CD4-positive, alpha-beta T cell treated with Interferon gamma for 1 hour (primary cell): ENCODE measurements around the gene PPIP5K2.
"Not testable (repeated sequence)": the region's sequence is repeated elsewhere in the genome, so short reads cannot be mapped to it uniquely, and the experiment has no call there.

ENCODE experiments used
- DNase-seq: peaks from one replicate; pipeline ENCODE4 v3.0.0-alpha.2; 2020

The PPIP5K2 gene

DNA sequence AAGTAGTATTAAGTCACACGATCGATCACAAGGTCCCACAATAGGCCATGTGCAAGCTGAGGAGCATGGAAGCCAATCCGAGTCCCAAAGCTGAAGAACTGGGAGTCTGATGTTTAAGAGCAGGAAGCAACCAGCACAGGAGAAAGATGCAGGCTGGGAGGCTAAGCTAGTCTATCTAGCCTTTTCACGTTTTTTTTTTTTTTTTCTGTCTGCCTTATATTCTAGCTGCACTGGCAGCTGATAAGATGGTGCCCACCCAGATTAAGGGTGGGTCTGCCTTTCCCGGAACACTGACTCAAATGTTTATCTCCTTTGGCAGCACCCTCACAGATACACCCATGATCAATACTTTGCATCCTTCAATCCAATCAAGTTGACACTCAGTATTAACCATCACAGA, 6.5 kb downstream of the PPIP5K2 start:
- DNase-seq = no peak

DNA sequence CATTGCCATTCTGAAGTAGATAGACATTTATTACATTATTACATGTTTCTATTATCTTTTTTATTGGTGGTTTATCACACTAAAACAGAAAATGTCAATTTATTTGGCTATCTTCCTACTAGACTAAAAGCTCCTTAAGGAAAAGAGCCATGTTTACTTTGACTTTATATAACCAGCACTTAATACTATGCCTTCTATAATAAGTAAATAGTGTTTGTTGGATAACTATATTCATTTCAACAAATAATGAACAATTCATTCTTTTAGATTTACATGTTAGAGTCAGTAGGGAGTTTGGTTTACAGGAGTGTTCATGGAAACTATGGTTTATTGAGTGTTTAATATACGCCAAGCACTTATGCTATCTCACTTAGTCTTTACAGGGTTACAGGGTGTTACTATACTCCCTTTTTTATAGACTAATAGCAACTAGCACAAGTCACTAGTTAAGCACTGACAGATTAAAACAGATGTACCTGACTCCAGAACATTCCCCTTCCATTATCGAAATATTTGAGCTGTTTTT, 7.3 kb downstream of the PPIP5K2 start:
- no peak for DNase-seq

DNA sequence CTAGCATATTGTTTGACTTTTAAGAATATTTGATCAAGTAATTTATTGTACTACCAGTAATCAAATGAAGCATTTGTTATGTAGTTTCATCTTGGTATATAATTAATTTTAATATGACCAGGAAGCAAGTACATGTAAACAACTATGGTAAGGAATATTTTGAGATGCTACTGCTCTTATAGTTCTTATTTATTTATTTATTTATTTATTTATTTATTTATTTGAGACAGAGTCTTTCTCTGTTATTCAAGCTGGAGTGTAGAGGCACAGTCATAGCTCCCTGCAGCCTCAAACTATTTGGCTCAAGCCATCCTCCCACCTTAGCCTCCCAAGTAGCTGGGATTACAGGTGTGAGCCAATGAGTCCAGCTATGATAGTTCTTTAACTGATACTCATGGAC, 8.1 kb downstream of the PPIP5K2 start:
- DNase-seq = no peak

DNA sequence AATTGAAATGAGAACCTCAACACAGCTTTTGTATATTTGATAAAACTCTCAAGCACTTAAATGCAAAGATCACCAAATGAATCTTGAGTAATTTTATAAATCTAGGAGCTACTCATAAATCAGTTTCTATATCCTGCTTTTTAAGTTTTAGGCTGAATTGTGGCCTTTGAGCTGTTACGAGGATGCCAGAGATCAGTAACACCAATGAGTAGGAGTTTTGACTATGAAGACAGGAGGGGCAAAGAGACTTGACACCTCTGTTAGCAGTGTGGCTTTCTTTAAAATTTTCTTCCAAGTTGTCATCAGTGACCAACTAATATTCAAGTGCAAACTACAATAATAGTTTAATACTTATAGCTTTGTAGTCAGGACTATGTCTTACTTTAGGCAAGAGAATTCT, 12.6 kb downstream of the PPIP5K2 start:
- no peak for DNase-seq

DNA sequence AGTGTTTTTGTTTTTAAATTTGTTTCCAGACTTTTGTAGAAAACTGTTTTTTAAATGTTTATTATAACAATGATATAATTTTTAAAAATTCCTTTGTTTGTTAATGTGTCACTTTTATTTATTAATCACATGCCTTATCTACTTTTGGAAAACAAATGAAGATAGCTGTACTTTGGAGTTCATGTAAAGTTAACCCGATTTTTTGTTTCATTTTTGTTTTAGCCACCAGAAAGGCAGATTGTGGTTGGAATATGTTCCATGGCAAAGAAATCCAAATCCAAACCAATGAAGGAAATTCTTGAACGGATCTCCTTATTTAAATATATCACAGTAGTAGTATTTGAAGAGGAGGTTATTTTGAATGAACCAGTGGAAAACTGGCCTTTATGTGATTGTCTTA, 13.1 kb downstream of the PPIP5K2 start:
- no peak for DNase-seq

DNA sequence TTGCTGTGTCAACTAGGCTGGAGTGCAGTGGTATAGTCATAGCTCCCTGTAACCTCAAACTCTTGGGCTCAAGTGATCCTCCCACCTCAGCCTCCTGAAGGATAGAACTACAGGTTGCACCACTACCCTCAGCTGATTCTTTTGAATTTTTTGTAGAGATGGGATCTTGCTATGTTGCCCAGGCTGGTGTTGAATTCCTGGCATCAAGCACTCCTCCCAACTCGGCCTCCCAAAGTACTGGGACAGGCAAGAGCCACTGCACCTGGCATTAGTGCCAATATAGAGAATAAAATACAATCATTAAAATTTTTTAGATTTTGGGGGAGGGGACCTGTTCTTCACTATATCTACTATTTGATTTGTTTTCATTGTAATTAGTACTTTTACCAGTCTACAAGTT, 15.4 kb downstream of the PPIP5K2 start:
- no peak for DNase-seq

DNA sequence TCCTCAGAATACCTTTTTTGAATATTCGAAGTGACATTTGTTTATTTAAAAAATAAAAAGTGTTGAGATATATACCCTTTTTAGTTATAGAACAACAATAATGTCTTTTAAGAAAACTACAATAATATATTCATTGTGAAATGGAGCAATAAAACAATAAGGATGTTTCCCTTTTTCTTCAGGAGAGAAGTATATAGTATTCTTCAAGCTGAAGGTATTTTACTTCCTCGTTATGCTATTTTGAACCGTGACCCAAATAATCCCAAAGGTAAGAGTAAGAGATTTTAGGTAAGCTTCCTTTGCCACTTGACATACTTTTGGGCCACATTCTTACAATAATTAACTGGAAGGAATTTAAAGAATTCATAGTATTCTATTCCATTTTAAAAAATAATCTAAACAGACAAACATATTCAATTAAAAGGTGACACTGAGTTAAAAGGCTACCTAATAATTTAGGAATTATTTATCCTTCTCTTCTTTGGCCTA, 18.1 kb downstream of the PPIP5K2 start:
- no peak for DNase-seq

DNA sequence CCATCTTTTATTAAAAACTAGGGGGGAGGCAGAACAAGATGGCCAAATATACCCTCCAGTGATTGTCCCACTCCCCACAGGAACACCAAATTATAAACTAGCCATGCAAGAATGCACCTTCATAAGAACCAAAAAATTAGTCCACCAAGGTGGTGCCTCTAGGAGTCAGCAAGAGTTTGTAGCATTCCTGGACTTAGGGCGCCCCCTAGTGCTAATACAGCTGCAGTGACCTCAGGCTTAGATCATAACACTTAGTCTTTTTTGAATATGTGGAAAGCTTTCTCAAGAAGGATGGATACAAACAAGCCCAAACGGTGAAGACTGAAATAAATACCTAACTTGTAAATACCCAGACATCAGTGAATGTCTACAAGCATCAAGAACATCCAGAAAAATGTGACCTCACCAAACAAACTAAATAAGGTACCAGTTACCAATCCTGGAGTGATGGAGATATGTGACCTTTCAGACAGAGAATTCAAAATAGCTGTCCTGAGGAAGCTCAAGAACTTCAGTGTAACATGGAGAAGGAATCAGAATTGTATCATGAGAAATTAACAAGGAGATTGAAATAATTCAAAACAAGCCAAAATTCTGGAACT, 19.3 kb downstream of the PPIP5K2 start:
- DNase-seq = peak; percentile 76

DNA sequence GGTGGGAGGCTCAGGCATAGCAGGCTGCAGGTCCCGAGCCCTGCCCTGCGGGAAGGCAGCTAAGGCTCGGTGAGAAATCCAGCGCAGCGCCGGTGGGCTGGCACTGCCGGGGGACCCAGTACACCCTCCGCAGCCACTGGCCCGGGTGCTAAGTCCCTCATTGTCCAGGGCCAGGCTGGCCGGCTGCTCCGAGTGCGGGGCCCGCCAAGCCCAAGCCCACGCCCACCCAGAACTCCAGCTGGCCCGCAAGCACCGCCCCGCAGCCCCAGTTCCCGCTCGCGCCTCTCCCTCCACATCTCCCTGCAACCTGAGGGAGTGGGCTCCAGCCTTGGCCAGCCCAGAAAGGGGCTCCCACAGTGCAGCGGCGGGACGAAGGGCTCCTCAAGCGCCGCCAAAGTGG, 22.0 kb downstream of the PPIP5K2 start:
- not testable (repeated sequence) for DNase-seq

DNA sequence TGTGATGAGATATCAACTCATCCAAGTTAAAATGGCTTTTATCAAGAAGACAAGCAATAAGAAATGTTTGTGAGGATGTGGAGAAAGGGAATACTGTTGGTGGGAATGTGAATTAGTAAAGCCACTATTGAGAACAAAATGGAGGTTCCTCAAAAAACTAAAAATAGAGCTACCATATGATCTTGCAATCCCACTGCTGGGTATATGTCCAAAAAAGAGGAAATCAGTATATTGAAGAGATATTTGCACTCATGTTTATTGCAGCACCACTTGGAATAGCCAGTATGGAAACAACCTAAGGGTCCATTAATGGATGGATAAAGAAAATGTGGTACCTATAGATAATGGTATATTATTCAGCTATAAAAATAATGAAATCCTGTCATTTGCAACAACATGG, 25.1 kb downstream of the PPIP5K2 start:
- DNase-seq = no peak

DNA sequence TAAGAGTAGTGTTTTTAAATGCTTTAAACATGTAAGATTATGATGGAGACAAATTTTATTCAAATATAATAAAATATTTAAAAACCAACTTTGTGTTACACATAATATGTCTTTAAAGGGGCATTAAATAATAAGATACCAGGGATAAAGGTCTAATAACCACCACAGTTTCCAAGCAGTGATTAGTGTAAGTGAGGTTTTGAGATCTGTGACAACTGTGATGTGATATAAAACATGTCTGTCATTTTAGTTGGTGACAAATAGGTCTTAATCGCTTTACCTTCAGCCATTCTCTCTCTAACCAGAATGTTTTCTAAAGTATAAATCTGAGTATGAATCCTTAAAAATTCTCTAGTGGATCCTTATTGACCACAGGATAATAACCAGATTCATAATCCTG, 28.1 kb downstream of the PPIP5K2 start:
- no peak for DNase-seq

DNA sequence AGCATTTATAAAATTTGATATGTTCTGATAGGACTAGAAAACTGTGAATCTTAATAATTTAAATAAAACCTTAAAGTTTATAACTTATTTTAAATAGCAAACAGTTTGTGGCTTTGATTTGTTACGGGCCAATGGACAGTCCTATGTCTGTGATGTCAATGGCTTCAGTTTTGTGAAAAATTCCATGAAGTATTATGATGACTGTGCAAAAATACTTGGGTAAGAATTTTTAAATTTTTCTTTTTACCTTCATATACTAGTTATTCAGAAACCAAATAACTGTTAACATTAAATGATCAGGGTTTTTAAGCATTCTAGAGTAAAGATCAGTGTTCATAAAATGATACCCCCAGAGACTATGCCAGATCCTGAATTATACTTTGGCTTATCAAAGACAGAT, 31.1 kb downstream of the PPIP5K2 start:
- no peak for DNase-seq

DNA sequence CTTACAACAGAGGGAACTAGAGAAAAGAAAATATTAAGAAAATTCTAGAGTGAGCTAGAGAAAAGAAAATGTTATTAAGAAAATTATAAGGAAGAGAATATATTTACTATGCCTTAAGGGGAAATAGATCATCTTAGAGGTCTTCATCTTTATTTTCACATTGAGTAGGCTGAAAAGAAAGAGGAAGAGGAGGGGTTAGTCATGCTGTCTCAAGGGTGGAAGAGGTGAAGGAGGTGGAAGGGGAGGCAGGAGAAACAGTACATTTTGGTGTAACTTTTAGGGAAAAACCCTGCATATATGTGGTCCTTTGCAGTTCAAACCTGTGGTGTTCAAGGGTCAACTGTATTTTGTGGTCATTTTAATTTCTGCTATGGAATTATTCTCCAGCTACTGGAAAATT, 46.6 kb downstream of the PPIP5K2 start:
- DNase-seq = no peak

DNA sequence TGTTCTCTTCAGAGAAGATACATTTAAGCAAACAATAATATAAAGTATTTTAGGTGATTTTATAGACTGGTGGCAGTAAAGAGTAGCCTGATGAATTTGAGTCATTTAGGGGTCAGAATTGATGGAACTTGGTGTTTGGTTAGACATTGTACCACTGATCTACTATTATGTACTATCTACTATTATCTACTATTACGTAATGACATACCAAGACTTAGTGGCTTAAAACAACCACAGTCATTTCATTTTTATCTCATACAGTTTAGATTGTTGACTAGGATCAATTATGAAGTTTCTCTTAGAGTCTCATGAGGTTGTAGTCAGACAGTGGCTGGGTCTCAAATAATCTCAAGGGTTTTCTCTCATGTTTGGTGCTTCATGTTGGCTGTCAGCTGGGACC, 54.0 kb downstream of the PPIP5K2 start:
- no peak for DNase-seq

DNA sequence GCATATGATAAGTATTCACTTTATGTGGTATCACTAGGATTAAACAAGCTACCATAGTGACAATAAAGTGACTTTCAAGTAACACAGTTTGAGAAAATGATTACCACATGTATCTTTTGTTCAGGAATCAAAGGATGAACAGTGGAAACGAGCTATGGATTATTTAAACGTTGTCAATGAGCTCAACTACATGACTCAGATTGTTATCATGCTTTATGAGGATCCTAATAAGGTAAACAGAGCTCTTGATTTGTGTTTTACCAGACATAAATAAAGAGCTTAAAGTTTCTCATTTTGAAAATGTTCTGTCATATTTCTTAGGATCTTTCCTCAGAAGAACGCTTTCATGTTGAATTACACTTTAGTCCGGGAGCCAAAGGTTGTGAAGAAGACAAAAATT, 57.4 kb downstream of the PPIP5K2 start:
- no peak for DNase-seq

DNA sequence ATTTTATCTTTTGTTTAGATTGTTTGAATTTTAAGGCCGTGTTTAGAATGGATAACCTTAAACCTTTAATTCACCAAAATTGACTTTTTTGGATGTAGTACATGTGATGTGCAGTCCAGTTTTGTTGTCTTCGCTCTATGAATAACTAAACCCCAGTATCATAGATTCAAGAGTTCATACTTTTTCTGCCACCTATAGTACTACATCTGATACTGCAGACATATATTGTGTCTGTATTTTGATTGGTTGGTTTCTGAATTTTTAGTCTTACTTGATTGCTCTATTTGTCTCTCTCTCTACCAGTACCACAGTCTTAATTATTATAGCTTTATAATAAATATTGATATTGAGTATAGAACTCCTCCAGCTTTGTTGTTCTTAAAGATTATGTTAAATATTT, 58.1 kb downstream of the PPIP5K2 start:
- DNase-seq = no peak

DNA sequence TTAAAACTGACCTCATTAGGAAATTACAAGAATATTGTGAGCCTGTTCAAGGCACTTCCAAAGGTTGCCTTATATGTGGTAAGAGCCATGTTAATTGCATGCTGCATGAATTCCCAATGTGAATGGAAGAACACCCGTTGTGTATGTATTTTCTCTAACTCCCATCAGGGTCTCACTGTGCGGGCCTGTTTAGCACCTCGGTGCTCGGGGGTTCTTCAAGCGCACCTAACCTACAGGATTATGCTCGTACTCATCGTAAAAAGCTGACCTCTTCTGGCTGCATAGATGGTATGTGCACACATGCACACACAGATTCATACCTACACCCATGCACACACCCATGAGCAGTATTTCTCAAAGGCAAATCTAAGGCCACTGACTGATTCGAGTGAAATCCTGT, 66.1 kb downstream of the PPIP5K2 start:
- no peak for DNase-seq

DNA sequence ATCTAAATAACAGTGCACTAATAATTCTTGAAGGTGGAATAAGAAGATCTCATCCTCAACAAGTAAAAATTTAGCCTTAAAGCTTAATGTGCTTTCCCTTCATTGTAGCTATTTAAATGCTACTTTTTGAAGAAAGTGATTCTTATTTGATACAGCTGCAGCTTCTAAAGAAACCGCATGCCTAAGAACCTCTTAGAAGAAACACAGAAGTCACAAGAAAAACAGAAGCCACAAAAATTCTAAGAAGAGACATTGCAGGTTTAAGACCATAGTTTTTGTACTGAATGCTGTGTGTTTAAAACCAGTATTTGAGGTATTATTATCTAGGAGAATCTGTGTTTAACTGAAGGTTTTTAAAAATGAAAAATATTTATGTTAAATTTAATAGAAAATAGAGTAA, 68.3 kb downstream of the PPIP5K2 start:
- no peak for DNase-seq

DNA sequence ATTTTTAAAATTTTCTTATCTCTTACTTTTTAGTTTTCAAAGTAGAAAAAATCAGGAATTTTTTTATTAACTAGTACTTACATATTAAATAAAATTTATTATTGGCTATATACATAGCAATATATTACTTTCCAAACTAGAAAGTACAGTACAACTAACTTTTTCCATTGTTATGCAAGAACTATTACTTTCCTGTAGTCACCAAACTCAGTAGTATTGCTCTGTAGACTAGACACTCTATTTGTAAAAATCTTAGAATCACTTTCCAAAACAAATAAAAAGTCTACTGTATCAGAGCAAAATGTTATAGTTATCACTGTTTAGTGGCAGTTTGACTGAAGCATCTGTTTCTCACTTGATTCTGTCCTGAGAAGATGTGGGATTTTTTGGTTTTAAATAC, 83.1 kb downstream of the PPIP5K2 start:
- no peak for DNase-seq

DNA sequence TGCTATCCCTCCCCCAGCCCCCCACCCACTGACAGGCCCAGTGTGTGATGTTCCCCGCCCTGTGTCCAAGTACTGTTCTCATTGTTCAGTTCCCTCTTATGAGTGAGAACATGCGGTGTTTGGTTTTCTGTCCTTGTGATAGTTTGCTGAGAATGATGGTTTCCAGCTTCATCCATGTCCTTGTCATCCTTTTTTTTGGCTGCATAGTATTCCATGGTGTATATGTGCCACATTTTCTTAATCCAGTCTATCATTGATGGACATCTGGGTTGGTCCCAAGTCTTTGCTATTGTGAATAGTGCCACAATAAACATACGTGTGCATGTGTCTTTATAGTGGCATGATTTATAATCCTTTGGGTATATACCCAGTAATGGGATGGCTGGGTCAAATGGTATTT, 84.9 kb downstream of the PPIP5K2 start:
- not testable (repeated sequence) for DNase-seq

DNA sequence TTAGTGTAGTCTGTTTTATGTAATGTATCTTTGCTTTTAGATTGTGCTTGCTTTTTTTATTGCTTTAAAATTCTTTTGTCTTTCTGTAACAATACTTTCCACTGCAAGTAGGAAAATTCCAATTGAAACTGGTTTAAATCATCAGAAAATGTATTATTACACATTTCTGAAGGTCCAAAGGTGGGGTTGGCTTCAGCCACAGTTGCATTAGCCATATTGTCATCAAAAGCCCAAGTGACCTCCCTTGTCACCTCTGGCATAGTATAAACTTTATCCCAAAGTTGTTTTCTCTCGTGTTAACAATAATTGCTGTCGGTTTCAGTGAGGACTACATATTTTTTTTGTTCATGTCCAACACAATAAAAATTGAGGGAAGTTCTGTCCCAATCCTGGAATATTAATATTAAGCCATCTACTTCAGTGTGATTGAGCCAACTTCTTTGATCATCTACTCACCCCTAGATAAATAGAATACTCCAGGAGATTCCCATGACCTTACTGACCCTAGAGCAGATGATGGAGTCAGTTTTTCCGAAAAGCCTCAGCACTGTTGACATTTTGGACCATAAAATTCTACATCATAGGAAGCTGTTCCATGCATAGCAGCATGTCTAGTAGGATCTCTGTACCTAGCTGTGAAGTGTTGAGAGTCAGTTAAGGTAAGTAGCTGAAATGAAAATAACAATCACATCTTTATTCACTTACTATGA, 86.0 kb downstream of the PPIP5K2 start:
- DNase-seq = no peak

DNA sequence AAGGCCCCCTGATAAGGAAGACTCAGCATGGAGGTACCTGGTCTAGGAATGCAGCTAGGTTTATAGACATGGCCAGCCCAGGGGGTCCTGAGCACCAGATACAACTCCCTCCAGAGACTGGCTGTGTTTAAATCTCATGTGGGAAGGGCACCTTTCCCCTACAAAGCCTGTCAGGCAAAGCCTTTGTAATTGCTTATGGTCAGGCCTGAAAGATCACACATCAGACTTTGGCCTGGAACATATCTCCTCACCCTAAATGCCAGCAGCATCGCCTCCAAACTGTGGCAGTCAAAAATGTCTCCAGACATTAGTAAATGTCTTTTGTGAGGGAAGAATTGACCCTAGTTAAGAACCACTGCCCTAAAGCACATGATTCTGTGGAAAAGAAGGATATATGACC, 86.9 kb downstream of the PPIP5K2 start:
- DNase-seq = no peak

DNA sequence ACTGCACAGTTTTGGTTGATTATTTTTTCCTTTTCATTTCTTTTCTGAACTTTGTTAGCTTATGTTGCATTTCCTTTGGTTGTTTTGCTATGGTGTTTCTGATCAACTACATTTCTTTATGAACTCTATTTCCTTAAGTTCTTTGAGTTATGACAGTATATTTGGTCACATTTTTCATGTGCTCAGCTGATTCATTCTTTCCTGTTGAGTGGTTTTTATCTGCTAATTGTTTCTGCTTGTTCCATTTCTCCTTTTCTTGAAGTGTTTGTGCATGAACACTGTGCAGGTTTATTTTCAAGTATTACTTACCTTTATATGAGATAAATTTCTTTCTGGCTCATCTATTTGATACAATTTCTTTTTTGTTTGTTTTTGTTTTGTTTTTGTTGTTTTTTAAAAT, 87.6 kb downstream of the PPIP5K2 start:
- DNase-seq = no peak

DNA sequence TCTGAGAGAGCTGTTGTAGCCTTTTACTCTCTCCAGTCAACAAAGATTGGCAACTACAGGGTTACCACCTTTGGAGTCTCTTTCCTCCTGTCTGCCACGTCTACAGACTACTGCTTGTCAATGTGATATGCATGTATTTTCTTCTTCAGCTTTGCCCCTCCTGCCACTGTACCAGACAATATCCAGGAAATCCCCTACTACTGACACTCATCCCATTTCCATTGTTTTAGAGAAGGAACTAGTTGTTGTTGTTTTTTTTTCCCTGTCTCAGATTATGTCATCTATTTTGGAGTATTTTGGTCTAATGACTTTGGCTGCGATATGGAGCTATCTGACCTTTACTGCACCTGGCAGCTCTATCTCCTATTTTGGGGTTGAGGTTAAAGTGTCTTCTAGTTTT, 88.4 kb downstream of the PPIP5K2 start:
- DNase-seq = no peak

DNA sequence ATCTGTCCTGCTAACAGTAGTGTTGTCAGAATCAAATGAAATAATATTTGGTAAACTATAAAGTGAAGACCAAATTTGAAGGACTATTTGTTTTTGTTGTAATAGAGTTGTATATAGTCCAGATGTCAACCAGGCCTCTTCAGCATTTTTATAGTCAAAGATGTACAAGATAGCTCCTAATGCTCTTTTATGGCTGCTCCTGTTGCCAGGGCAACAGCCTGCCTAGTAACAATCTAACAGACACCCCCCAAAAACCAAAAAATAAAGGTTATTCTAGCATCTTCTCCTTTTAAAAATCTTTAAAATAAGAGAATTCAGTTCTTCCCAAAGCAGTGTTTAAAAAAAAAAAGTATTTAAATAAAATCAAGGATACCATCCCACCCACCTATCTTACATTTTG, 89.0 kb downstream of the PPIP5K2 start:
- DNase-seq = no peak
